HepG2 (cell line): Measurements from ENCODE around the gene MFSD6. TPM values are rescaled to one million over a fixed set of nuclear protein-coding genes. Genes with fewer than 3 reads are reported as not detected.
A peak's percentile ranks its signal among the peaks of the same experiment; 100 is the strongest.

Source experiments
- ATAC-seq: fragments of 200-7000 bp; cut with Tn5 transposase; 3 replicates; pipeline ENCODE4 v1.9.1; 2020; ENCODE audit warnings: mild to moderate bottlenecking, moderate library complexity
- BruUV-seq: library from RNA; stranded (reverse); fragments of 400-500 nt; replicated peaks from 2 replicates; lab custom pipeline; 2021; lab: Mats Ljungman, UMichigan
- CTCF ChIA-PET: fragments of 300-600 bp; formaldehyde crosslinking; extraction: SDS; loops from one replicate; lab custom pipeline; 2021; ENCODE audit warnings: low total read pairs, inconsistent platforms, low intra/inter-chr PET ratio; lab: Yijun Ruan, JAX
- POLR2A ChIA-PET: fragments of 350-600 bp; sonication (Branson Sonifier 250); formaldehyde crosslinking; loops from one replicate; lab custom pipeline; 2020; ENCODE audit warnings: antibody characterized with exemption, inconsistent platforms; lab: Yijun Ruan, JAX
- DNase-seq: peaks from one replicate; pipeline ENCODE4 v3.0.0-alpha.2; 2015; ENCODE audit warnings: low spot score
- FAIRE-seq: peaks from 3 replicates; lab custom pipeline; 2011; peaks lifted over from hg19 to GRCh38; lab: Jason Lieb, UNC
- H2AFZ ChIP-seq: one replicate; pipeline ENCODE4 v1.6.1; 2011; ENCODE audit warnings: low read length, inconsistent platforms
- H3K27ac ChIP-seq: fragments of 300-600 bp; 3 replicates; pipeline ENCODE4 v1.8.0; 2011; ENCODE audit warnings: mixed run types, mild to moderate bottlenecking, mixed read lengths, low read length, inconsistent platforms; ENCODE audit not compliant: insufficient read depth; ENCODE audit errors: extremely low read length
- H3K27me3 ChIP-seq, 2 experiments: fragments of 200-600 bp in 1 of 2; 2 replicates in 1 of 2; 3 replicates in 1 of 2; pipeline versions ENCODE4 v1.6.0 to v1.8.0; 2011; ENCODE audit warnings: low read length in 2 of 2, mild to moderate bottlenecking in 2 of 2, moderate library complexity in 2 of 2, inconsistent platforms in 1 of 2; ENCODE audit not compliant: insufficient read depth in 2 of 2, control insufficient read depth in 1 of 2
- H3K36me3 ChIP-seq, 2 experiments: fragments of 200-600 bp in 1 of 2; replicated peaks in 1 of 2; 2 replicates in 1 of 2; 3 replicates in 1 of 2; pipeline versions ENCODE4 v1.5.1 to v1.8.0; 2011; ENCODE audit warnings: low read length in 2 of 2, inconsistent platforms in 1 of 2; ENCODE audit not compliant: insufficient read depth in 2 of 2, control insufficient read depth in 1 of 2
- H3K4me1 ChIP-seq: 2 replicates; pipeline ENCODE4 v1.5.1; 2012; ENCODE audit warnings: low read length, inconsistent platforms; ENCODE audit not compliant: insufficient read depth
- H3K4me2 ChIP-seq: 2 replicates; pipeline ENCODE4 v1.6.0; 2011; ENCODE audit warnings: low read depth, low read length, inconsistent platforms
- H3K4me3 ChIP-seq, 3 experiments: fragments of 200-600 bp in 1 of 3; sonication (generic), shearing (Covaris generic) in 1 of 3; replicated peaks in 1 of 3; 2 replicates each; pipeline ENCODE4 v1.5.1; 2011 to 2016; ENCODE audit warnings: low read length in 3 of 3, inconsistent platforms in 2 of 3, low read depth in 2 of 3, mild to moderate bottlenecking in 2 of 3, control low read depth in 1 of 3, mixed read lengths in 1 of 3; ENCODE audit not compliant: insufficient read depth in 1 of 3
- H3K79me2 ChIP-seq: one replicate; pipeline ENCODE4 v1.6.1; 2011; ENCODE audit warnings: low read length, inconsistent platforms; ENCODE audit not compliant: insufficient read depth
- H3K9ac ChIP-seq: 2 replicates; pipeline ENCODE4 v1.6.0; 2011; ENCODE audit warnings: mild to moderate bottlenecking, low read depth, low read length, inconsistent platforms; ENCODE audit not compliant: insufficient read depth
- H3K9me3 ChIP-seq: 2 replicates; pipeline ENCODE4 v1.5.1; 2012; ENCODE audit warnings: mild to moderate bottlenecking, low read length
- H4K20me1 ChIP-seq: 2 replicates; pipeline ENCODE4 v1.6.0; 2011; ENCODE audit warnings: inconsistent platforms, mild to moderate bottlenecking, low read length, moderate library complexity; ENCODE audit not compliant: insufficient read depth
- CEBPB ChIP-seq: IDR thresholded peaks from 2 replicates; pipeline ENCODE4 v1.6.1; 2011; ENCODE audit warnings: low read depth, low read length, improper control_type of control experiment, borderline replicate concordance
- GATAD1 ChIP-seq: IDR thresholded peaks from 2 replicates; pipeline ENCODE4 v1.6.1; 2016; ENCODE audit warnings: missing genetic modification reagents, missing compliant biosample characterization
- KDM3A ChIP-seq: IDR thresholded peaks from 2 replicates; pipeline ENCODE4 v1.6.1; 2018; ENCODE audit warnings: low read depth, missing compliant biosample characterization
- MAFF ChIP-seq: IDR thresholded peaks from 2 replicates; pipeline ENCODE4 v1.6.1; 2011; ENCODE audit warnings: low read depth, low read length, improper control_type of control experiment
- MAFK ChIP-seq, 2 experiments: IDR thresholded peaks in 1 of 2; conservative IDR thresholded peaks in 1 of 2; 2 replicates each; pipeline ENCODE4 v1.6.1; 2011; ENCODE audit warnings: improper control_type of control experiment in 2 of 2, low read length in 2 of 2
- SOX13 ChIP-seq, 3 experiments: fragments of 450-650 bp in 1 of 3; sonication (generic) in 1 of 3; formaldehyde crosslinking in 1 of 3; IDR thresholded peaks in 2 of 3; conservative IDR thresholded peaks in 1 of 3; 2 replicates each; pipeline versions ENCODE4 v1.5.0 to v1.6.1; 2016 to 2020; ENCODE audit warnings: antibody characterized with exemption in 1 of 3, mild to moderate bottlenecking in 1 of 3, missing compliant biosample characterization in 1 of 3, missing genetic modification reagents in 1 of 3, moderate library complexity in 1 of 3
- SOX5 ChIP-seq: IDR thresholded peaks from 2 replicates; pipeline ENCODE4 v1.6.1; 2016; ENCODE audit warnings: borderline replicate concordance
- SOX6 ChIP-seq, 2 experiments: fragments of 450-650 bp in 1 of 2; sonication (generic) in 1 of 2; formaldehyde crosslinking in 1 of 2; IDR thresholded peaks; 2 replicates each; pipeline versions ENCODE4 v1.4.0 to v1.6.1; 2017 to 2020; ENCODE audit warnings: antibody characterized with exemption in 1 of 2, mild to moderate bottlenecking in 1 of 2, missing genetic modification reagents in 1 of 2
- ZFP41 ChIP-seq: sonication (generic); formaldehyde crosslinking; IDR thresholded peaks from 2 replicates; pipeline ENCODE4 v1.4.0; 2020; ENCODE audit warnings: mild to moderate bottlenecking, missing genetic modification reagents, borderline replicate concordance
- ZNF468 ChIP-seq: sonication (generic); formaldehyde crosslinking; IDR thresholded peaks from 2 replicates; pipeline ENCODE4 v1.8.0; 2022; ENCODE audit warnings: mild to moderate bottlenecking, moderate library complexity, missing genetic modification reagents
- WGBS: methylation state at CpG from one replicate; pipeline ENCODE4 v1.1.6; 2017; ENCODE audit warnings: low lambda C conversion rate; 5-methylcytosine and 5-hydroxymethylcytosine counted together
- in situ Hi-C: cut with HindIII; loops from 2 replicates; pipeline ENCODE4 v1.10.0; 2017; ENCODE audit warnings: low pct_unique_long_range_greater_than_20kb; ENCODE audit not compliant: extremely low pct_ligation_motif_present
- intact Hi-C: fragments of 100-400 bp; cut with micrococcal nuclease; formaldehyde crosslinking; loops from one replicate; pipeline ENCODE4 v1.10.0; 2022; ENCODE audit not compliant: unreplicated experiment
- polyA plus RNA-seq, 8 experiments: library from polyadenylated mRNA; depleted of rRNA in 3 of 8; stranded (reverse) in 7 of 8; unstranded in 1 of 8; fragments of >200 nt; fragmentation: Illumina TruSeq in 4 of 8; extraction: Trizol in 4 of 8; gene quantifications; 2 replicates each; pipeline versions ENCODE4 v1.2.1 to v1.2.3, GENCODE V29; 2011 to 2016; ENCODE audit warnings: low read depth in 4 of 8, missing spikeins in 1 of 8, mixed read lengths in 1 of 8; ENCODE audit not compliant: insufficient read depth in 1 of 8
- total RNA-seq, 5 experiments: library from RNA; depleted of rRNA; stranded (reverse); fragments of >200 nt; fragmentation: Illumina TruSeq; extraction: Trizol; gene quantifications; 2 replicates each; pipeline ENCODE4 v1.2.3, GENCODE V29; 2016; ENCODE audit warnings: low read depth in 1 of 5
- TF ChIP-seq, protein P1 (sequence below): sonication (generic); formaldehyde crosslinking; IDR thresholded peaks from 2 replicates; pipeline ENCODE4 v1.5.0; 2020; ENCODE audit warnings: missing genetic modification reagents, mild to moderate bottlenecking, borderline replicate concordance
- TF ChIP-seq, protein P2 (sequence below): fragments of 450-650 bp; IDR thresholded peaks from 2 replicates; pipeline ENCODE4 v1.6.1; 2017; ENCODE audit warnings: mild to moderate bottlenecking

The MFSD6 gene
- total and polyA plus RNA-seq, 2 of the 13 experiments (the other 11 are each of a cell fraction or from before 2014, with no cell fraction given) = 0.92 to 1.4 TPM

- H2AFZ ChIP-seq = no peak overlapping the region
- H3K9ac ChIP-seq = no peak overlapping the region
- no peaks in the 10 kb centered on the region for H3K36me3 ChIP-seq
- FAIRE-seq (no peak), ATAC-seq (no peak), DNase-seq (no peak)
- TF ChIP-seq, protein P1, sequence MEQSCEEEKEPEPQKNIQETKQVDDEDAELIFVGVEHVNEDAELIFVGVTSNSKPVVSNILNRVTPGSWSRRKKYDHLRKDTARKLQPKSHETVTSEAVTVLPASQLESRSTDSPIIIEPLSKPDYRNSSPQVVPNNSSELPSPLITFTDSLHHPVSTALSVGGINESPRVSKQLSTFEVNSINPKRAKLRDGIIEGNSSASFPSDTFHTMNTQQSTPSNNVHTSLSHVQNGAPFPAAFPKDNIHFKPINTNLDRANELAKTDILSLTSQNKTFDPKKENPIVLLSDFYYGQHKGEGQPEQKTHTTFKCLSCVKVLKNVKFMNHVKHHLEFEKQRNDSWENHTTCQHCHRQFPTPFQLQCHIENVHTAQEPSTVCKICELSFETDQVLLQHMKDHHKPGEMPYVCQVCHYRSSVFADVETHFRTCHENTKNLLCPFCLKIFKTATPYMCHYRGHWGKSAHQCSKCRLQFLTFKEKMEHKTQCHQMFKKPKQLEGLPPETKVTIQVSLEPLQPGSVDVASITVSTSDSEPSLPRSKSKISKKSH (CRISPR knock-in tag) = no peak
- TF ChIP-seq MAFF = peak; percentile 60; the same call in 1 of the 2 replicates
- TF ChIP-seq MAFK (conservative IDR thresholded peaks at IDR 0.05 in 1 of 2, IDR thresholded peaks at IDR 0.05 in 1 of 2; ENCODE audit: low read length in 2 of 2) = peak; percentile 31 to 64; a peak in 2 of 4 replicates
- POLR2A ChIA-PET = no interaction called here
- no peak overlapping the region for H3K4me3 ChIP-seq
- no peak overlapping the region for H3K4me2 ChIP-seq
- peaks cover 7% of the 10 kb centered on the region; the same call in 1 of the 2 replicates for H3K9me3 ChIP-seq
- H3K27ac ChIP-seq = no peak overlapping the region
- BruUV-seq = no TSS peak
- intact Hi-C loops = no loop called here
- 97% methylated on average over 3 of the region's 3 CpGs for WGBS
- in situ Hi-C loops = no loop called here
- H3K79me2 ChIP-seq = no peaks in the 10 kb centered on the region
- CTCF ChIA-PET = no interaction called here
- no peaks in the 10 kb centered on the region for H4K20me1 ChIP-seq
- no peaks in the 10 kb centered on the region for H3K27me3 ChIP-seq
- no peaks in the 10 kb centered on the region for H3K4me1 ChIP-seq
Observed at GRCh38 chr2:190490502-190490901, 82.3 kb downstream of the MFSD6 start.

DNA sequence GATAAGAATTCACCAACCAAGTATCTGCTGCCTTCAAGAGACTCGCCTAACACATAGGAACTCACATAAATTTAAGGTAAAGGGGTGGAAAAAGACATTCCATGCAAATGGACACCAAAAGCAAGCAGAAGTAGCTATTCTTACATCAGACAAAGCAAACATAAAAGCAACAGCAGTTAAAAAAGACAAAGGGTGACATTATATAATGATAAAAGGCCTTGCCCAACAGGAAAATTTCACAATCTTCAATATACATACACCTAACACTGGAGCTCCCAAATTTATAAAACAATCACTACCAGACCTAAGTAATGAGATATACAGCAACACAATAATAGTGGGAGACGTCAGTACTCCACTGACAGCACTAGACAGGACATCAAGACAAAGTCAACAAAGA is 84.9 kb downstream of the MFSD6 start:
- in situ Hi-C loops = no loop called here
- peaks cover 7% of the 10 kb centered on the region; the same call in 1 of the 2 replicates for H3K9me3 ChIP-seq
- BruUV-seq = no TSS peak
- FAIRE-seq = no peak
- H4K20me1 ChIP-seq = no peaks in the 10 kb centered on the region
- no peak overlapping the region for H3K4me3 ChIP-seq
- WGBS = 58% methylated on average over 2 of the region's 2 CpGs
- CTCF ChIA-PET = no interaction called here
- H3K9ac ChIP-seq = no peak overlapping the region
- intact Hi-C loops = no loop called here
- POLR2A ChIA-PET = no interaction called here
- H3K4me2 ChIP-seq = no peak overlapping the region
- H3K27me3 ChIP-seq = no peaks in the 10 kb centered on the region
- H3K79me2 ChIP-seq = no peaks in the 10 kb centered on the region
- ATAC-seq = no peak
- H2AFZ ChIP-seq = no peak overlapping the region
- H3K4me1 ChIP-seq = peaks cover 6% of the 10 kb centered on the region
- no peak overlapping the region for H3K27ac ChIP-seq
- DNase-seq = peak; percentile 25
- no peaks in the 10 kb centered on the region for H3K36me3 ChIP-seq
- TF ChIP-seq, protein P2, sequence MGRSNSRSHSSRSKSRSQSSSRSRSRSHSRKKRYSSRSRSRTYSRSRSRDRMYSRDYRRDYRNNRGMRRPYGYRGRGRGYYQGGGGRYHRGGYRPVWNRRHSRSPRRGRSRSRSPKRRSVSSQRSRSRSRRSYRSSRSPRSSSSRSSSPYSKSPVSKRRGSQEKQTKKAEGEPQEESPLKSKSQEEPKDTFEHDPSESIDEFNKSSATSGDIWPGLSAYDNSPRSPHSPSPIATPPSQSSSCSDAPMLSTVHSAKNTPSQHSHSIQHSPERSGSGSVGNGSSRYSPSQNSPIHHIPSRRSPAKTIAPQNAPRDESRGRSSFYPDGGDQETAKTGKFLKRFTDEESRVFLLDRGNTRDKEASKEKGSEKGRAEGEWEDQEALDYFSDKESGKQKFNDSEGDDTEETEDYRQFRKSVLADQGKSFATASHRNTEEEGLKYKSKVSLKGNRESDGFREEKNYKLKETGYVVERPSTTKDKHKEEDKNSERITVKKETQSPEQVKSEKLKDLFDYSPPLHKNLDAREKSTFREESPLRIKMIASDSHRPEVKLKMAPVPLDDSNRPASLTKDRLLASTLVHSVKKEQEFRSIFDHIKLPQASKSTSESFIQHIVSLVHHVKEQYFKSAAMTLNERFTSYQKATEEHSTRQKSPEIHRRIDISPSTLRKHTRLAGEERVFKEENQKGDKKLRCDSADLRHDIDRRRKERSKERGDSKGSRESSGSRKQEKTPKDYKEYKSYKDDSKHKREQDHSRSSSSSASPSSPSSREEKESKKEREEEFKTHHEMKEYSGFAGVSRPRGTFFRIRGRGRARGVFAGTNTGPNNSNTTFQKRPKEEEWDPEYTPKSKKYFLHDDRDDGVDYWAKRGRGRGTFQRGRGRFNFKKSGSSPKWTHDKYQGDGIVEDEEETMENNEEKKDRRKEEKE = no peak
- TF ChIP-seq KDM3A (no peak), ZFP41 (CRISPR knock-in tag) (no peak), SOX13 (IDR thresholded peaks at IDR 0.05) (no peak), SOX13 (CRISPR knock-in tag; conservative IDR thresholded peaks at IDR 0.05 in 1 of 2, IDR thresholded peaks at IDR 0.05 in 1 of 2) (peak in 1 of 2 experiments; percentile 83; a peak in 2 of 4 replicates), CEBPB (0 out of 2 replicates have a peak, but pooled peaks have one; percentile 22), SOX6 (IDR thresholded peaks at IDR 0.05) (no peak), SOX6 (CRISPR knock-in tag; IDR thresholded peaks at IDR 0.05) (peak; percentile 69; the same call in 1 of the 2 replicates), ZNF468 (CRISPR knock-in tag) (no peak), GATAD1 (CRISPR knock-in tag) (no peak), SOX5 (CRISPR knock-in tag) (peak; percentile 74; the same call in 1 of the 2 replicates)
